ENCODE data around the gene SAMD4A. TPM values are rescaled to one million over a fixed set of nuclear protein-coding genes. Genes with fewer than 3 reads are reported as not detected.
A peak's percentile ranks its signal among the peaks of the same experiment; 100 is the strongest.

SAMD4A gene
- total RNA-seq, 1 experiment from 2014 or later, result 26.5 TPM

DNA sequence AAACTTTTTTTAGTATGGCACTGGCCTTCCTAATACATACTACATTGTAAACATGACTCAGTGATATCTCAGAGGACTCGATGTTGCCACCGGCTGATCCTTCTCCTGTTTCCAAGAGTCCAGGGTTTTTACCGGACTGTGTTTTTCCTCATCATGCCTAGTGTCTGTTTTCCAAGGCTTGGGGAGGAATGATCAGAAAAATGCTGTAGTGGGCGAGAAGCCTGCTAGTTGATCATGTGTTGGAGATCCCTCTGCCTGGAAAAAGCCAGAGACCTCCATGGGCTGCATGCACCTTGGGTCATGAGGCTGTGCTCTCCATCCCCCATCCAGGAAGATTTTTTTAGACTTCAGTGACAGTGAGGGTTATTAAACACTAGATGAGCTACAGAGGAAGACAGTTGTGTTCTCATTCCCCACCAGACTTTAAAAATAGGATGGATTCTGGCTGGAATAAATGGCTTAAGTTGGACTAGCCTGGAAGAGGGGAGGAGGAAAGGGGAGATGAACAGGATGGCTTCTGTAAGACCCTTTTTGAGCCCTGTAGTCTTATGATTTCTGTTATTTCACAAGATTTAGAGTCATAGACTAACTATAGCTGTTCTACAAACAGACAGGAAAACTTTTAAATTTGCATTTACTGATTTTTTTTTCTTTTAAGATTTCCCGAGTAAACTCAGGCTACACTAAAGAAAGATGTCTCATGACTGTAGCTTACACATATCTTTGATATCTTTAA lies 145.7 kb downstream of the SAMD4A start:
- H3K36me3 ChIP-seq (ENCODE audit: insufficient read depth, low read length, poor library complexity, severe bottlenecking), result no peaks in the 10 kb centered on the region
- BruUV-seq (replicated peaks), result no TSS peak
- intact Hi-C loops (cut with micrococcal nuclease; ENCODE audit: unreplicated experiment), result no loop called here
- ChIA-PET POLR2A (ENCODE audit: low non-redundant PET) (no interaction called here), CTCF (no interaction called here)
- no peak overlapping the region for H3K27ac ChIP-seq (ENCODE audit: low read depth, low read length, poor library complexity, severe bottlenecking)
- no peaks in the 10 kb centered on the region for H3K9me3 ChIP-seq (ENCODE audit: low read depth, low read length, poor library complexity, severe bottlenecking)
- H3K4me1 ChIP-seq (ENCODE audit: insufficient read depth, low read length, poor library complexity, severe bottlenecking), result peaks cover 5% of the 10 kb centered on the region
- H3K27me3 ChIP-seq (replicated peaks; ENCODE audit: insufficient read depth, low read depth, low read length, poor library complexity), result no peaks in the 10 kb centered on the region
- H3K4me3 ChIP-seq (ENCODE audit: low read depth, low read length, poor library complexity, severe bottlenecking), result no peak overlapping the region
- TF ChIP-seq, protein P1, sequence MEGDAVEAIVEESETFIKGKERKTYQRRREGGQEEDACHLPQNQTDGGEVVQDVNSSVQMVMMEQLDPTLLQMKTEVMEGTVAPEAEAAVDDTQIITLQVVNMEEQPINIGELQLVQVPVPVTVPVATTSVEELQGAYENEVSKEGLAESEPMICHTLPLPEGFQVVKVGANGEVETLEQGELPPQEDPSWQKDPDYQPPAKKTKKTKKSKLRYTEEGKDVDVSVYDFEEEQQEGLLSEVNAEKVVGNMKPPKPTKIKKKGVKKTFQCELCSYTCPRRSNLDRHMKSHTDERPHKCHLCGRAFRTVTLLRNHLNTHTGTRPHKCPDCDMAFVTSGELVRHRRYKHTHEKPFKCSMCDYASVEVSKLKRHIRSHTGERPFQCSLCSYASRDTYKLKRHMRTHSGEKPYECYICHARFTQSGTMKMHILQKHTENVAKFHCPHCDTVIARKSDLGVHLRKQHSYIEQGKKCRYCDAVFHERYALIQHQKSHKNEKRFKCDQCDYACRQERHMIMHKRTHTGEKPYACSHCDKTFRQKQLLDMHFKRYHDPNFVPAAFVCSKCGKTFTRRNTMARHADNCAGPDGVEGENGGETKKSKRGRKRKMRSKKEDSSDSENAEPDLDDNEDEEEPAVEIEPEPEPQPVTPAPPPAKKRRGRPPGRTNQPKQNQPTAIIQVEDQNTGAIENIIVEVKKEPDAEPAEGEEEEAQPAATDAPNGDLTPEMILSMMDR (conservative IDR thresholded peaks at IDR 0.05; ENCODE audit: low read depth, low read length), result no peak
- no peak for TF ChIP-seq EZH2 (IDR thresholded peaks at IDR 0.05; ENCODE audit: borderline replicate concordance, low read depth, low read length, poor library complexity, severe bottlenecking)
- DNase-seq (ENCODE audit: low spot score), result no peak

DNA sequence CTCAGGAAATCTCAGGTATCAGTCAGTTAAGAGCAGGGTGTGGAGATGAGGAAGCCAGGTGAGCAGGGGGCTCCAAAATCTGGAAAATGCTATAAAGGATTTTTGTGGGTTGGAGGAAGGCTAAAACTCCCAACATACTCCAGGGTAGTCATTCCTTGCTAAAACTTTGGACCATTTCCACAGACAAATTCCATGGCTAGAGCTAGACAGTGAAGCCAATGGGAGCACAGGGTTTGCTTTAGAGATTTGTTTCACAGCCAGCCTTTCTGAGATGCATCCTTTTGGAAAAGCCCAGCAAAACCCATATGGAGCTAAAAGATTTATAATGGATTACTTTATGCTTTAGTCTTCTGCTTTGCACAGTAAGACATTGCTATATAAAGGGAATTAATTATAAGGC lies 146.5 kb downstream of the SAMD4A start:
- no TSS peak for BruUV-seq (replicated peaks)
- POLR2A ChIA-PET (ENCODE audit: low non-redundant PET), result no interaction called here

DNA sequence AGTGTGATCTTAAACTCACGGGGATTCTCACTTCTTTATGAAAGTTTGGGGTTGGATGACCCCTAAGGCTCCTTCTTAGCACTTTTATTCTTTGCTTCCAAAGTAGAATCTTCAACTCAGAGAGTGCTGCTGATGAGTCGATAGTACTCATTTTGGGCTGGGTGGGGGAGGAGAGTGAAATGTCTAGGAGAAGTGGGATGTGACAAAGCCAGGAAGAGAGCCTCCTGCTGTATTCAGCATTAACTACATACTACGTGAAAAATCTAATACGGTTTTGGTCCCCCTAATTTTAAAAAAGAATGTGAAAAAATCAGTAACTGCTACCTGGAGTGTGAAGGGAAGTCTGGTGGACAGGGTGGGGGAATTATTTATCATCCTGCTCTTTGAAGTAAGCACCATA lies 148.3 kb downstream of the SAMD4A start:
- no TSS peak for BruUV-seq (replicated peaks)
- POLR2A ChIA-PET (ENCODE audit: low non-redundant PET), result no interaction called here
- Histone ChIP-seq H3K27me3 (replicated peaks; ENCODE audit: insufficient read depth, low read depth, low read length, poor library complexity) (no peaks in the 10 kb centered on the region), H3K4me3 (ENCODE audit: low read depth, low read length, poor library complexity, severe bottlenecking) (no peak overlapping the region), H3K9me3 (ENCODE audit: low read depth, low read length, poor library complexity, severe bottlenecking) (no peaks in the 10 kb centered on the region), H3K4me1 (ENCODE audit: insufficient read depth, low read length, poor library complexity, severe bottlenecking) (peaks cover 5% of the 10 kb centered on the region), H3K36me3 (ENCODE audit: insufficient read depth, low read length, poor library complexity, severe bottlenecking) (no peaks in the 10 kb centered on the region), H3K27ac (ENCODE audit: low read depth, low read length, poor library complexity, severe bottlenecking) (no peak overlapping the region)
- intact Hi-C loops (cut with micrococcal nuclease; ENCODE audit: unreplicated experiment), result no loop called here
- CTCF ChIA-PET, result no interaction called here
- peak; percentile 43 for DNase-seq (ENCODE audit: low spot score)
- TF ChIP-seq, protein P1 (conservative IDR thresholded peaks at IDR 0.05; ENCODE audit: low read depth, low read length), result 0 out of 2 replicates have a peak, but pooled peaks have one; percentile 18
- no peak for TF ChIP-seq EZH2 (IDR thresholded peaks at IDR 0.05; ENCODE audit: borderline replicate concordance, low read depth, low read length, poor library complexity, severe bottlenecking)

More for the DNA sequence above, 146.5 kb downstream of the SAMD4A start:
- no peaks in the 10 kb centered on the region for H3K36me3 ChIP-seq (ENCODE audit: insufficient read depth, low read length, poor library complexity, severe bottlenecking)
- H3K4me1 ChIP-seq (ENCODE audit: insufficient read depth, low read length, poor library complexity, severe bottlenecking), result peaks cover 5% of the 10 kb centered on the region
- no peaks in the 10 kb centered on the region for H3K27me3 ChIP-seq (replicated peaks; ENCODE audit: insufficient read depth, low read depth, low read length, poor library complexity)
- intact Hi-C loops (cut with micrococcal nuclease; ENCODE audit: unreplicated experiment), result no loop called here
- H3K4me3 ChIP-seq (ENCODE audit: low read depth, low read length, poor library complexity, severe bottlenecking), result no peak overlapping the region
- CTCF ChIA-PET, result no interaction called here
- DNase-seq (ENCODE audit: low spot score), result no peak
- no peaks in the 10 kb centered on the region for H3K9me3 ChIP-seq (ENCODE audit: low read depth, low read length, poor library complexity, severe bottlenecking)
- TF ChIP-seq, protein P1 (conservative IDR thresholded peaks at IDR 0.05; ENCODE audit: low read depth, low read length), result no peak
- TF ChIP-seq EZH2 (IDR thresholded peaks at IDR 0.05; ENCODE audit: borderline replicate concordance, low read depth, low read length, poor library complexity, severe bottlenecking), result no peak
- H3K27ac ChIP-seq (ENCODE audit: low read depth, low read length, poor library complexity, severe bottlenecking), result no peak overlapping the region
